Fibroblast of lung (primary cell): ENCODE results near the gene DND1. TPM values are rescaled to one million over a fixed set of nuclear protein-coding genes. Genes with fewer than 3 reads are reported as not detected.

Experiments
- DNase-seq, 2 donors: peaks; one replicate each; pipeline versions ENCODE4 v3.0.0 to v3.0.0-alpha.2; 2010; ENCODE audit warnings: low read depth in 2 of 2
- H2AFZ ChIP-seq: 2 replicates; pipeline ENCODE4 v1.5.1; 2012; ENCODE audit warnings: low read length, control low read depth, inconsistent platforms
- H3K27ac ChIP-seq: 2 replicates; pipeline ENCODE4 v1.5.1; 2011; ENCODE audit warnings: low read length, control low read depth; ENCODE audit not compliant: insufficient read depth
- H3K27me3 ChIP-seq: 2 replicates; pipeline ENCODE4 v1.5.1; 2011; ENCODE audit warnings: mild to moderate bottlenecking, low read length; ENCODE audit not compliant: control insufficient read depth, insufficient read depth
- H3K36me3 ChIP-seq: 2 replicates; pipeline ENCODE4 v1.5.1; 2011; ENCODE audit warnings: low read length; ENCODE audit not compliant: control insufficient read depth, insufficient read depth
- H3K4me1 ChIP-seq: 2 replicates; pipeline ENCODE4 v1.5.1; 2011; ENCODE audit warnings: low read length; ENCODE audit not compliant: control insufficient read depth, insufficient read depth; ENCODE audit errors: extremely low read depth
- H3K4me2 ChIP-seq: 2 replicates; pipeline ENCODE4 v1.5.1; 2011; ENCODE audit warnings: low read length, control low read depth; ENCODE audit not compliant: insufficient read depth; ENCODE audit errors: extremely low read depth
- H3K4me3 ChIP-seq, 4 experiments: fragments of 200-600 bp in 1 of 4; sonication (generic) in 1 of 4; replicated peaks in 1 of 4; 2 replicates each; pipeline ENCODE4 v1.5.1; 2011 to 2016; ENCODE audit warnings: low read length in 4 of 4, low read depth in 3 of 4, mild to moderate bottlenecking in 3 of 4, control low read depth in 2 of 4, inconsistent platforms in 1 of 4, mixed read lengths in 1 of 4; ENCODE audit not compliant: insufficient read depth in 1 of 4; ENCODE audit errors: control extremely low read depth in 1 of 4
- H3K79me2 ChIP-seq: 2 replicates; pipeline ENCODE4 v1.5.1; 2012; ENCODE audit warnings: mild to moderate bottlenecking, low read length, inconsistent platforms; ENCODE audit not compliant: control insufficient read depth, insufficient read depth
- H3K9ac ChIP-seq: 2 replicates; pipeline ENCODE4 v1.5.1; 2011; ENCODE audit warnings: mild to moderate bottlenecking, low read length, control low read depth; ENCODE audit not compliant: insufficient read depth
- H3K9me3 ChIP-seq: 2 replicates; pipeline ENCODE4 v1.5.1; 2012; ENCODE audit warnings: low read depth, low read length; ENCODE audit not compliant: control insufficient read depth, insufficient read depth
- H4K20me1 ChIP-seq: 2 replicates; pipeline ENCODE4 v1.5.1; 2011; ENCODE audit warnings: low read length; ENCODE audit not compliant: control insufficient read depth, insufficient read depth; ENCODE audit errors: extremely low read depth
- CTCF ChIP-seq, 2 donors: IDR thresholded peaks in 1 of 2; conservative IDR thresholded peaks in 1 of 2; 1 replicate in 1 of 2; 2 replicates in 1 of 2; pipeline ENCODE4 v1.5.1; 2011 to 2012; ENCODE audit warnings: low read length in 2 of 2, control low read depth in 1 of 2, inconsistent platforms in 1 of 2, low read depth in 1 of 2, mild to moderate bottlenecking in 1 of 2
- EZH2 ChIP-seq: IDR thresholded peaks from 2 replicates; pipeline ENCODE4 v1.5.1; 2012; ENCODE audit warnings: low read length, control low read depth, mild to moderate bottlenecking; ENCODE audit errors: missing control alignments
- polyA plus RNA-seq, 2 donors: library from polyadenylated mRNA; depleted of rRNA in 1 of 2; stranded (reverse) in 1 of 2; unstranded in 1 of 2; fragments of >200 nt; gene quantifications; 2 replicates each; pipeline ENCODE4 v1.2.1, GENCODE V29; 2011 to 2012; ENCODE audit warnings: missing spikeins in 1 of 2
- total RNA-seq: library from RNA; depleted of rRNA; stranded (reverse); fragments of >200 nt; gene quantifications from 2 replicates; pipeline ENCODE4 v1.2.1, GENCODE V29; 2014

Gene DND1
- total and polyA plus RNA-seq, 2 donors (not counting 1 experiment from before 2014, with no cell fraction given) = 0.15 to 0.33 TPM

GRCh38 chr5:140678993-140679392 is 5.6 kb upstream of the DND1 start:
- Histone ChIP-seq H3K36me3 (peaks cover 16% of the 10 kb centered on the region), H3K4me3 (no peak overlapping the region), H3K4me2 (no peak overlapping the region), H2AFZ (no peak overlapping the region), H3K27me3 (no peaks in the 10 kb centered on the region), H3K4me1 (no peaks in the 10 kb centered on the region), H3K79me2 (no peaks in the 10 kb centered on the region), H3K27ac (no peak overlapping the region), H3K9ac (no peak overlapping the region), H3K9me3 (no peaks in the 10 kb centered on the region), H4K20me1 (no peaks in the 10 kb centered on the region)
- no peak for TF ChIP-seq EZH2
- no peak for TF ChIP-seq CTCF (conservative IDR thresholded peaks at IDR 0.05 in 1 of 2, IDR thresholded peaks at IDR 0.05 in 1 of 2; ENCODE audit: low read depth in 1 of 2, low read length in 2 of 2)
- no peak for DNase-seq

- Histone ChIP-seq H3K9me3 (no peaks in the 10 kb centered on the region), H2AFZ (no peak overlapping the region), H4K20me1 (no peaks in the 10 kb centered on the region)
Observed at GRCh38 chr5:140677947-140678346, 4.6 kb upstream of the DND1 start.

GRCh38 chr5:140674629-140675028 is 1.3 kb upstream of the DND1 start:
- TF ChIP-seq EZH2 (no peak), CTCF (conservative IDR thresholded peaks at IDR 0.05 in 1 of 2, IDR thresholded peaks at IDR 0.05 in 1 of 2; ENCODE audit: low read depth in 1 of 2, low read length in 2 of 2) (no peak)
- no peaks in the 10 kb centered on the region for H3K79me2 ChIP-seq
- H3K4me2 ChIP-seq = no peak overlapping the region
- no peaks in the 10 kb centered on the region for H4K20me1 ChIP-seq
- no peak for DNase-seq
- H3K4me3 ChIP-seq = no peak overlapping the region
- H3K9ac ChIP-seq = no peak overlapping the region
- H3K4me1 ChIP-seq = no peaks in the 10 kb centered on the region
- H3K27me3 ChIP-seq = no peaks in the 10 kb centered on the region
- H3K9me3 ChIP-seq = no peaks in the 10 kb centered on the region
- no peak overlapping the region for H3K27ac ChIP-seq
- H3K36me3 ChIP-seq = peaks cover 22% of the 10 kb centered on the region
- H2AFZ ChIP-seq = no peak overlapping the region

More at GRCh38 chr5:140677947-140678346, 4.6 kb upstream of the DND1 start:
- H3K79me2 ChIP-seq = no peaks in the 10 kb centered on the region
- no peak for DNase-seq
- H3K36me3 ChIP-seq = peaks cover 22% of the 10 kb centered on the region
- H3K27me3 ChIP-seq = no peaks in the 10 kb centered on the region
- no peak overlapping the region for H3K27ac ChIP-seq
- no peak overlapping the region for H3K9ac ChIP-seq
- H3K4me1 ChIP-seq = no peaks in the 10 kb centered on the region
- TF ChIP-seq CTCF (conservative IDR thresholded peaks at IDR 0.05 in 1 of 2, IDR thresholded peaks at IDR 0.05 in 1 of 2; ENCODE audit: low read depth in 1 of 2, low read length in 2 of 2) = no peak
- TF ChIP-seq EZH2 = no peak
- H3K4me3 ChIP-seq = no peak overlapping the region
- no peak overlapping the region for H3K4me2 ChIP-seq
